Gastroesophageal sphincter (tissue), 4 donors: ENCODE data around the gene TCHHL1. TPM values are rescaled to one million over a fixed set of nuclear protein-coding genes. Genes with fewer than 3 reads are reported as not detected.

Source experiments
- ATAC-seq: fragments of 150-250 bp; one replicate; pipeline ENCODE4 v1.9.1; 2016; ENCODE audit warnings: mild to moderate bottlenecking, moderate library complexity
- H3K27ac ChIP-seq, 4 donors: fragments of 200-600 bp; sonication (generic) in 3 of 4; 1 replicate in 3 of 4; 2 replicates in 1 of 4; pipeline ENCODE4 v1.5.1; 2016 to 2019
- H3K27me3 ChIP-seq: fragments of 200-600 bp; sonication (generic); one replicate; pipeline ENCODE4 v1.5.1; 2019
- H3K36me3 ChIP-seq, 2 donors: fragments of 200-600 bp; sonication (generic); one replicate each; pipeline ENCODE4 v1.5.1; 2019; ENCODE audit warnings: control low read depth in 1 of 2
- H3K4me1 ChIP-seq, 3 donors: fragments of 200-600 bp; sonication (generic); 1 replicate in 2 of 3; 2 replicates in 1 of 3; pipeline ENCODE4 v1.5.1; 2016 to 2019; ENCODE audit warnings: control low read depth in 2 of 3
- H3K4me3 ChIP-seq, 2 donors: fragments of 200-600 bp; sonication (generic); one replicate each; pipeline ENCODE4 v1.5.1; 2019; ENCODE audit warnings: mild to moderate bottlenecking in 1 of 2, moderate library complexity in 1 of 2
- H3K9me3 ChIP-seq, 3 donors: fragments of 200-600 bp; sonication (generic); one replicate each; pipeline ENCODE4 v1.5.1; 2017 to 2019; ENCODE audit warnings: control low read depth in 2 of 3
- EP300 ChIP-seq: sonication (generic); formaldehyde crosslinking; IDR thresholded peaks from one replicate; pipeline ENCODE4 v1.6.1; 2017; ENCODE audit warnings: antibody characterized with exemption, mild to moderate bottlenecking
- POLR2A ChIP-seq, 2 donors: fragments of 450-650 bp; IDR thresholded peaks; one replicate each; pipeline ENCODE4 v1.6.1; 2017; ENCODE audit warnings: antibody characterized with exemption in 2 of 2, mild to moderate bottlenecking in 2 of 2, moderate library complexity in 1 of 2
- POLR2AphosphoS5 ChIP-seq: sonication (generic); formaldehyde crosslinking; IDR thresholded peaks from one replicate; pipeline ENCODE4 v1.6.1; 2017; ENCODE audit warnings: antibody characterized with exemption
- WGBS, 2 donors: methylation state at CpG; one replicate each; pipeline ENCODE4 v1.1.5; 2018; ENCODE audit warnings: low coverage in 1 of 2; 5-methylcytosine and 5-hydroxymethylcytosine counted together
- total RNA-seq, 4 donors: library from RNA; depleted of rRNA; stranded (reverse); fragments of >200 nt; gene quantifications; one replicate each; pipeline ENCODE4 v1.1.0, GENCODE V29; 2016
- TF ChIP-seq, protein P1 (sequence below), 4 experiments: fragments of 200-600 bp in 2 of 4; fragments of 450-650 bp in 2 of 4; sonication (generic) in 1 of 4; IDR thresholded peaks; one replicate each; pipeline ENCODE4 v1.5.1; 2017 to 2019; ENCODE audit warnings: antibody characterized with exemption in 4 of 4, mild to moderate bottlenecking in 2 of 4, moderate library complexity in 2 of 4

Gene TCHHL1
- total RNA-seq, 4 donors from 2014 or later, result not detected

GRCh38 chr1:152039886-152040285 lies 49.0 kb downstream of the TCHHL1 start:
- no peak overlapping the region for H3K4me3 ChIP-seq
- no peaks in the 10 kb centered on the region for H3K36me3 ChIP-seq
- no peak for ATAC-seq
- TF ChIP-seq POLR2A (IDR thresholded peaks at IDR 0.05), result no peak
- TF ChIP-seq POLR2AphosphoS5, result no peak
- TF ChIP-seq, protein P1, sequence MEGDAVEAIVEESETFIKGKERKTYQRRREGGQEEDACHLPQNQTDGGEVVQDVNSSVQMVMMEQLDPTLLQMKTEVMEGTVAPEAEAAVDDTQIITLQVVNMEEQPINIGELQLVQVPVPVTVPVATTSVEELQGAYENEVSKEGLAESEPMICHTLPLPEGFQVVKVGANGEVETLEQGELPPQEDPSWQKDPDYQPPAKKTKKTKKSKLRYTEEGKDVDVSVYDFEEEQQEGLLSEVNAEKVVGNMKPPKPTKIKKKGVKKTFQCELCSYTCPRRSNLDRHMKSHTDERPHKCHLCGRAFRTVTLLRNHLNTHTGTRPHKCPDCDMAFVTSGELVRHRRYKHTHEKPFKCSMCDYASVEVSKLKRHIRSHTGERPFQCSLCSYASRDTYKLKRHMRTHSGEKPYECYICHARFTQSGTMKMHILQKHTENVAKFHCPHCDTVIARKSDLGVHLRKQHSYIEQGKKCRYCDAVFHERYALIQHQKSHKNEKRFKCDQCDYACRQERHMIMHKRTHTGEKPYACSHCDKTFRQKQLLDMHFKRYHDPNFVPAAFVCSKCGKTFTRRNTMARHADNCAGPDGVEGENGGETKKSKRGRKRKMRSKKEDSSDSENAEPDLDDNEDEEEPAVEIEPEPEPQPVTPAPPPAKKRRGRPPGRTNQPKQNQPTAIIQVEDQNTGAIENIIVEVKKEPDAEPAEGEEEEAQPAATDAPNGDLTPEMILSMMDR (IDR thresholded peaks at IDR 0.05), result no peak
- no peak for TF ChIP-seq EP300
- no peaks in the 10 kb centered on the region for H3K9me3 ChIP-seq
- no peaks in the 10 kb centered on the region for H3K27me3 ChIP-seq
- no peak overlapping the region for H3K27ac ChIP-seq
- peaks cover 0 to 23% (median 4%) of the 10 kb centered on the region in 3 donors for H3K4me1 ChIP-seq
- 40% methylated on average over 1 of the region's 1 CpG; no CpG with 5 or more reads in 1 of the 2 donors for WGBS, 2 donors

DNA sequence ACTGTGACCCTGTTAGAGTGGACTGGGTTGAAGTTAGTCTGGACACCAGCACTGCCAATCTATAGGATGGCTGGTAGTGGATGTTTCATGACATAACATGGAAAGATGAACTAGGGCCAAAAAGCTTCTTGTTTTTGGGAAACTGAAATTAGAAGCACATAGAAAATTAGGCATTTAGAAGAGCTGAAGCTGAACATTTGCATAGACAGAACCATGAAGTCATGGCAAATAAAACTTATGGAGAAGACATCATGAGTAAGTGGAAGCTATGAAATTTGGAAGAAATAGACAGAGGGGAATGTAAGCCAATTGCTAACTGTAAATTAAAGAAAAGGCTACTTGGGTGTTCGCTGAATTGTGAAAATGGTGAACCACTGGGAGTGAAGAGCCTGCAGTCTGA lies 49.4 kb downstream of the TCHHL1 start:
- no peak overlapping the region for H3K4me3 ChIP-seq
- no peaks in the 10 kb centered on the region for H3K36me3 ChIP-seq
- no peaks in the 10 kb centered on the region for H3K27me3 ChIP-seq
- H3K9me3 ChIP-seq, result no peaks in the 10 kb centered on the region
- TF ChIP-seq POLR2A (IDR thresholded peaks at IDR 0.05), result no peak
- TF ChIP-seq, protein P1 (IDR thresholded peaks at IDR 0.05), result no peak
- no peak for TF ChIP-seq EP300
- no peak for TF ChIP-seq POLR2AphosphoS5
- peaks cover 0 to 27% (median 4%) of the 10 kb centered on the region in 3 donors for H3K4me1 ChIP-seq
- ATAC-seq, result no peak
- no peak overlapping the region for H3K27ac ChIP-seq
- WGBS, 2 donors, result 95 to 100% methylated on average over 1 of the region's 1 CpG

DNA sequence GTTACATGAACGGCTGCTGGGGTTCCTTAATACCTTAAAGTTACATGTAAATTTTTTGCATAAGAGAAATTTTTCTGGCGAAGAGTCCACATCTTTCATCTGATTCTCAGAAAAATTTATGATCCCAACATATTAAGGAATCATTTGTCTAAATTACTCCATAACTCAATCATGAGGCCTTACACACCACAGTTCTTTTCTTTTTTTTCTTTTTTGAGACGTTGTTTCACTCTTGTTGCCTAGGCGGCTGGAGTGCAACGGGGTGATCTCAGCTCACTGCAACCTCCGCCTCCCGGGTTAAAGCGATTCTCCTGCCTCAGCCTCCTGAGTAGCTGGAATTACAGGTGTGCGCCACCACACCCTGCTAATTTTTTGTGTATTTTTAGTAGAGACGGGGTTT lies 50.0 kb downstream of the TCHHL1 start:
- no peak for ATAC-seq
- TF ChIP-seq POLR2A (IDR thresholded peaks at IDR 0.05) (no peak), EP300 (no peak), POLR2AphosphoS5 (no peak)
- TF ChIP-seq, protein P1 (IDR thresholded peaks at IDR 0.05), result no peak
- no peaks in the 10 kb centered on the region for H3K9me3 ChIP-seq
- H3K4me3 ChIP-seq, result no peak overlapping the region
- H3K36me3 ChIP-seq, result peaks cover 0 to under 1% of the 10 kb centered on the region in 2 donors
- H3K27me3 ChIP-seq, result no peaks in the 10 kb centered on the region
- WGBS, 2 donors, result 94 to 100% methylated on average over 2 to 10 of the region's 10 CpGs
- no peak overlapping the region for H3K27ac ChIP-seq
- H3K4me1 ChIP-seq, result peaks cover 0 to 33% (median 5%) of the 10 kb centered on the region in 3 donors

GRCh38 chr1:152036267-152037216 lies 52.3 kb downstream of the TCHHL1 start, which contains the start of gene S100A11:
TSS of gene S100A11 (minus strand) at chr1:152037004. CDS start at chr1:152036915, 89 bp downstream.
- Histone ChIP-seq H3K36me3 (peaks cover 0 to 24% of the 10 kb centered on the region in 2 donors), H3K4me1 (peaks cover 0 to 43% (median 8%) of the 10 kb centered on the region in 3 donors), H3K9me3 (no peaks in the 10 kb centered on the region), H3K4me3 (peak within 1 kb of the TSS; percentile 43 to 70), H3K27me3 (no peaks in the 10 kb centered on the region), H3K27ac (peak within 1 kb of the TSS; percentile 45 to 89 (median 86))
- TF ChIP-seq, protein P1 (IDR thresholded peaks at IDR 0.05), result no peak
- no peak for TF ChIP-seq EP300
- TF ChIP-seq POLR2AphosphoS5, result peak; percentile 84
- TF ChIP-seq POLR2A (IDR thresholded peaks at IDR 0.05), result peak; percentile 83 to 86
- 1% methylated on average over 27 to 44 of the region's 53 CpGs for WGBS, 2 donors
- peak; percentile 96 for ATAC-seq
